Psoas muscle (tissue), 8 donors: ENCODE results near the gene NSMCE3. TPM values are rescaled to one million over a fixed set of nuclear protein-coding genes. Genes with fewer than 3 reads are reported as not detected.

Experiments
- ATAC-seq, 4 donors: fragments of 200-7000 bp; cut with Tn5 transposase; one replicate each; pipeline ENCODE4 v1.9.1; 2020; ENCODE audit warnings: moderate library complexity in 3 of 4, mild to moderate bottlenecking in 2 of 4
- DNase-seq, 2 donors: peaks; one replicate each; pipeline ENCODE4 v3.0.0-alpha.2; 2020
- H3K27ac ChIP-seq: fragments of 200-600 bp; one replicate; pipeline ENCODE4 v1.8.0; 2022
- H3K27me3 ChIP-seq, 3 donors: fragments of 200-600 bp in 1 of 3; one replicate each; pipeline versions ENCODE4 v1.6.1 to v1.8.0; 2013 to 2022; ENCODE audit warnings: low read length in 2 of 3, mild to moderate bottlenecking in 2 of 3, moderate library complexity in 1 of 3; ENCODE audit not compliant: insufficient read depth in 3 of 3
- H3K36me3 ChIP-seq, 2 donors: fragments of 200-600 bp in 1 of 2; one replicate each; pipeline versions ENCODE4 v1.6.1 to v1.8.0; 2013 to 2022; ENCODE audit warnings: low read depth in 1 of 2, mild to moderate bottlenecking in 1 of 2, moderate library complexity in 1 of 2; ENCODE audit not compliant: insufficient read depth in 1 of 2
- H3K4me1 ChIP-seq: fragments of 200-600 bp; one replicate; pipeline ENCODE4 v1.8.0; 2022
- H3K4me3 ChIP-seq: fragments of 200-600 bp; one replicate; pipeline ENCODE4 v1.8.0; 2022; ENCODE audit warnings: mild to moderate bottlenecking
- H3K9me3 ChIP-seq: fragments of 200-600 bp; one replicate; pipeline ENCODE4 v1.8.0; 2022
- CTCF ChIP-seq: fragments of 200-600 bp; IDR thresholded peaks from one replicate; pipeline ENCODE4 v1.8.0; 2022; ENCODE audit warnings: antibody characterized with exemption
- whole genome bisulfite sequencing, 3 donors: extraction: QIAGEN DNeasy Blood & Tissue Kit; methylation state at CpG; one replicate each; pipeline versions ENCODE4 v1.1.6 to v1.1.7; 2013; 5-methylcytosine and 5-hydroxymethylcytosine counted together
- intact Hi-C, 2 donors: fragments of 100-400 bp; cut with DNase I; formaldehyde crosslinking; loops; one replicate each; pipeline versions ENCODE4 v1.11.0 to v1.14.2; 2022
- polyA plus RNA-seq, 3 donors: library from polyadenylated mRNA; stranded (reverse); fragments of 200-250 nt; gene quantifications; one replicate each; pipeline ENCODE4 v1.2.3, GENCODE V29; 2013
- total RNA-seq, 4 donors: library from RNA; stranded (reverse); fragmentation: NEBNext Ultra II Directional in 2 of 4; extraction: Animal tissue kit (Norgen Biotek cat#: 25700) in 2 of 4; gene quantifications; one replicate each; pipeline versions ENCODE4 v1.2.1 to v1.2.4, GENCODE V29; 2021 to 2023
- donor health status: healthy with polysubstance abuse.
- donor health status: DM: no; HTN: no; CAD: no; lungs with moderate emphysema.
- donor health status: Bipolar disorder and iron deficiency.
- donor health status: healthy.
- donor health status: DM: yes; HTN: yes; CAD: no.
- donor health status: DM: no; HTN: no; CAD: no.
- donor health status: DM: no; HTN: no; CAD: no.
- donor health status: DM: yes; HTN: yes; CAD: no.

NSMCE3 gene
- total and polyA plus RNA-seq, 7 donors = 4.6 to 6.5 (median 5.5) TPM

DNA sequence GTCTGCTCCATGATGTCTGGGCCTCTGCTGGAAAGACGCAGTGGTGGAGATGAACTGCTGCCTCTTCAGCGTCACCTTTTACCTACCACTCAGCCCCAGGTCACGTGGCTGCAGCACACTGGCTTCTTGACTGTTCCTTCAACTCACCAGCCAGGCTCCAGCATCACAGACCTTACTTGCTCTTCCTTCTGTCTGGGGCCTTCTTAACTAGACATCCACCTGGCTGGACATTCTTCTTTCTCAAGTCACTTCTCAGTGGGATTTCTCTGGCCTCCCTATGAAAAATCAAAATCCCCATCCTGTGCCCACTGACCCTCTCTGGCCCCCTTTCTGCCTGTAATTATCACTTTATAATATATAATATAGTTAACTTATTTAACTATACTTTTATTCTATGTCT is 29.7 kb upstream of the NSMCE3 start:
- no peaks in the 10 kb centered on the region for H3K9me3 ChIP-seq
- intact Hi-C loops = no loop called here
- DNase-seq (no peak), ATAC-seq (no peak)
- H3K4me3 ChIP-seq = no peak overlapping the region
- H3K27ac ChIP-seq = no peak overlapping the region
- no peaks in the 10 kb centered on the region for H3K4me1 ChIP-seq
- WGBS, 3 donors = 76 to 89% (median 88%) methylated on average over 3 of the region's 3 CpGs
- no peaks in the 10 kb centered on the region for H3K36me3 ChIP-seq
- no peak for TF ChIP-seq CTCF
- no peaks in the 10 kb centered on the region for H3K27me3 ChIP-seq

GRCh38 chr15:29294732-29295325 is 25.2 kb upstream of the NSMCE3 start:
- Histone ChIP-seq H3K9me3 (no peaks in the 10 kb centered on the region), H3K4me1 (no peaks in the 10 kb centered on the region), H3K27me3 (peaks cover 0 to 2% (median 0%) of the 10 kb centered on the region in 3 donors), H3K4me3 (no peak overlapping the region), H3K27ac (no peak overlapping the region), H3K36me3 (no peaks in the 10 kb centered on the region)
- ATAC-seq = no peak
- TF ChIP-seq CTCF = no peak
- intact Hi-C loops = no loop called here
- WGBS, 3 donors = 44 to 49% (median 44%) methylated on average over 7 of the region's 7 CpGs
- no peak for DNase-seq

- H3K36me3 ChIP-seq = no peaks in the 10 kb centered on the region
- ATAC-seq (no peak), DNase-seq (no peak)
- no peaks in the 10 kb centered on the region for H3K4me1 ChIP-seq
- H3K27ac ChIP-seq = no peak overlapping the region
- peaks cover 0 to 2% (median 0%) of the 10 kb centered on the region in 3 donors for H3K27me3 ChIP-seq
- H3K4me3 ChIP-seq = no peak overlapping the region
- H3K9me3 ChIP-seq = no peaks in the 10 kb centered on the region
- WGBS, 3 donors = 62 to 72% (median 67%) methylated on average over 5 of the region's 5 CpGs
- TF ChIP-seq CTCF = no peak
- intact Hi-C loops = no loop called here
These were observed 21.6 kb upstream of the NSMCE3 start for GRCh38 chr15:29291067-29291845.

- Histone ChIP-seq H3K9me3 (no peaks in the 10 kb centered on the region), H3K4me3 (no peak overlapping the region), H3K27ac (no peak overlapping the region), H3K36me3 (no peaks in the 10 kb centered on the region), H3K4me1 (no peaks in the 10 kb centered on the region), H3K27me3 (peaks cover 0 to 6% (median 2%) of the 10 kb centered on the region in 3 donors)
- intact Hi-C loops = no loop called here
- 70 to 83% (median 76%) methylated on average over 3 of the region's 3 CpGs for WGBS, 3 donors
- ATAC-seq = no peak
- no peak for DNase-seq
- no peak for TF ChIP-seq CTCF
These were observed 19.6 kb upstream of the NSMCE3 start for GRCh38 chr15:29289173-29289572.
